Muscle of arm (tissue), 12 donors: ENCODE data around the gene MCM7. TPM values are rescaled to one million over a fixed set of nuclear protein-coding genes. Genes with fewer than 3 reads are reported as not detected.

Experiments
- DNase-seq: peaks from one replicate; pipeline ENCODE4 v3.0.0-alpha.2; 2013
- polyA plus RNA-seq, 12 donors: library from polyadenylated mRNA; unstranded; fragments of 120-200 nt; gene quantifications; one replicate each; pipeline ENCODE4 v1.2.1, GENCODE V29; 2013; ENCODE audit not compliant: insufficient read length in 12 of 12

Gene MCM7
- polyA plus RNA-seq, 12 donors: 55.3 to 95.5 (median 71.4) TPM; not detected in 1

- no peak for DNase-seq
Measured at GRCh38 chr7:100075418-100075817, 25.8 kb downstream of the MCM7 start.

DNA sequence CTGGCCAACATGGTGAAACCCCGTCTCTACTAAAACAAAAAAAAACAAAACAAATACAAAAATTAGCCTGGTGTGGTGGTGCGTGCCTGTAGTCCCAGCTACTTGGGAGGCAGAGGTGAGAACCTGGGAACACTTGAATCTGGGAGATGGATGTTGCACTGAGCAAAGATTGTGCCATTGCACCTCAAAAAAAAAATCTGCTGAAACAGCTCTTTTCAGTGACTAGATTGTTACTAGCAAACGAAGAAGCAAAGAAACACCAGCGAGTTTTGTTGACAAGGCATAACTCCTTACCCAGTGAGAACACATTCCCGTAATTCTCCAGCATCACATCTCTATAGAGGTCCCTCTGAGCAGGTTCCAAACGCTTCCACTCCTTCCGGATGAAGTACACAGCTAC lies 26.4 kb downstream of the MCM7 start:
- no peak for DNase-seq

DNA sequence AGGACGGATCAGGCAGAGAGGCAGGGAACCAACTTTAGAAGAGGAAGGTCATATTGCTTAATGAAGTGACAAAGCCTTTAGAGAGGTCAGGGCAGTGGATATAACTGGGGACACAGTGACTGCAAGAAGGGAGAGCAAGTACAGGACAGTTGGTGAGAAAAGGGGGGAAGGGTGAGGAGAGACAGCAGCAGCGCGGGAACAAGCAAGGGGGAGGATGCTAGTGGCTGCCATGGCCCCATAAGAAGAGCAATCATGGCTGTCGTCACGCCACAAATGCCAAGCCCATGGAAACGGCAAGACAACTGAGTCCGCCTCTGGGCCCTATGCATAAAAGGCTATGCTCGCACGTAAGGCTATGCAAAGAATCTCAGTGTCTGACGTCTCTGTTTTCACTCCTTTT lies 28.7 kb downstream of the MCM7 start:
- DNase-seq: no peak

DNA sequence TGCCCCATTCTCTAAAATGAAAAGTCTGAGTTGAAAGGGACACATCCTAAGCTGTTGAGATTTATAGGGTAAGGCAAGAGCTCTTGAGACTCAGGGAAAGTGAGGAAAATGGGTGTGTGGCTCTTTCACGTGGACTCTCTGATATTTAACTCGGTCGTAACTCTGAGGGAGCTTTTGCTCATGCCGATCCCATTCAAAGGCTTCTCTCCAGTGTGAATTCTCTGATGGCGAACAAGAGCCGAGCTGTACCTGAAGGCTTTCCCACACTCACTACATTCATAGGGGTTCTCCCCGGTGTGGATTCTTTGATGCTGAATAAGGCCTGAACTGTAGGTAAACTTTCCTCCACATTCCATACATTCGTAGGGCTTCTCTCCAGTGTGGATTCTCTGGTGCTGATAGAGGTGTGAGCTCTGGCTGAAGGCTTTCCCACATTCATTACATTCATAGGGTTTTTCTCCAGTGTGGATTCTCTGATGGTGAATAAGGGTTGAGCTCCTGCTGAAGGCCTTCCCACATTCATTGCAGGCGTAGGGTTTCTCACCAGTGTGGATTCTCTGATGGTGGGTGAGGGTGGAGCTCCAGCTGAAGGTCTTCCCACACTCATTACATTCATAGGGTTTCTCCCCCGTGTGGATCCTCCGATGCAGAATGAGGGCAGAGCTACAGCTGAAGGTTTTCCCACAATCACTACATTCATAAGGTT lies 30.0 kb downstream of the MCM7 start:
- no peak for DNase-seq

DNA sequence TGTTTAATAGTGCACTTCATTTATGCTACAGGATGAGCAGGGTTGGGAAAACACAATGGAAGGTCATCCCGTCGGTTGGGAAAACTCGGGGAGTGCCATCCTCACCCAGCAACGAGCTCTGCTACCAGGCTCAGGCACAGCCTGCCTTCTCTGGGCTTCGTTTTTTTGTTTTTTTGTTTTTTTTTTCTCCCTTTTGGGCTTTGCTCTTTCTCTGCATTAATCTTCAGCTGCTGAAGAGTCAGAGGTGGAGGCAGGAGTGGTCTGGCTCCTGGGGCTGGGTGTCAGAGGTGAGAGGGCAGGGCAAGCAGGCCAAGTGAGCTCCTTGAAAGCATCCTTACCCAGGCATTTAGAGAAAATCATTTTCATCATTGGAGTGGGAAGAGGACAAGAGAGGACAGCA lies 31.2 kb downstream of the MCM7 start:
- no peak for DNase-seq

DNA sequence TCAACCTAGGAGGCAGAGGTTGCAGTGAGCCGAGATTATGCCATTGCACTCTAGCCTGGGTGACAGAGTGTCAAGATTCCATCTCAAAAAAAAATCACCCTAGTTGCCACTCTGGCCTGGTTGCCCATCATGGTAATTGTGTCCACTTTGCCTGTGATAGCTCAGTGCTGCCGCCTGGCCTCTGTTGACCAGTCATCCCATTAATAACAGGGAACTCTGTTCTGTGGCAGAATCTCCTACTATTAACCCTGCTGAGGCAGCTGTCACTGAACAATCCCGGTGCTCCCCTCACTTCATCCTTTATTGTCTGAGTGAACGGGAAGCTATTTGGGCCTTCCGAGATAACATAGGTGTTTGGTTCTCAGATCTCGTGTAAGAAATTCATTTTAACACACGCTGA lies 34.2 kb downstream of the MCM7 start:
- DNase-seq: no peak

DNA sequence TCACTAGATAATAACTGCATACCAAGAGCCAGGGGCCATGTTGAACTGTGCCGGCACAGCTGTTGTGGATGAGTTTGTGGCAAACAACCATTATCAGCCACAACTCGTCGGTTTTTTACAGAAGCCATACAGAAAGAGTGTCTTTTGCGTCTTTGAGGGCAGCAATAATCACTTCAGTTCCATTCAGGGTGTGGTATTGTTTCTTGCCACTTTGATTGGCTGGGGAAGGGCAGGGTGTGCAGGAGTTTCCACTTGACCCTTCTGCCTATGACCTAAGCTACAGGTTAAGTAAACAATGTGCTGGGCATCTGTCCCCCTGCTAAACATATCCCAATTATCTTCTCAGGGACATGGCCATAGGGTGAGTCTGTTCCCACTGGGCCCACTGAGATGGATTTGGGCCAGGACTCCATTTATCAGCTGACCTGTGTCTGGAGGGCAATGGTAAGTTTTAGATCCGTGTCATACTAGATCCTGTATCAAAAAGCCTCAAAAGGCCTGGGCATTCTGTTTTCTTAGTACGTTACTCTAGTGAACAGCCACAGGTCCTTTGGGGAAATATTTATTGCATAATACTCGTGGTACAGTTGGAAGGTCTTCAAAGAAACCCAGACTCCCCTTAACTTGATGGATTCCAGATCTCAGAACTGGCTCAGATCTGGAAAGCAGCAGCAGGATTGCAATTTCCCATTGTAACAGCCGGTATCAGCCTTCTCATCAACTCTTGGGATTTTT lies 35.6 kb downstream of the MCM7 start:
- no peak for DNase-seq

- DNase-seq: no peak
Measured at GRCh38 chr7:100064162-100064561, 37.0 kb downstream of the MCM7 start.

GRCh38 chr7:100063376-100063775 lies 37.8 kb downstream of the MCM7 start:
- no peak for DNase-seq

GRCh38 chr7:100061518-100062193 lies 39.5 kb downstream of the MCM7 start:
- DNase-seq: no peak

DNA sequence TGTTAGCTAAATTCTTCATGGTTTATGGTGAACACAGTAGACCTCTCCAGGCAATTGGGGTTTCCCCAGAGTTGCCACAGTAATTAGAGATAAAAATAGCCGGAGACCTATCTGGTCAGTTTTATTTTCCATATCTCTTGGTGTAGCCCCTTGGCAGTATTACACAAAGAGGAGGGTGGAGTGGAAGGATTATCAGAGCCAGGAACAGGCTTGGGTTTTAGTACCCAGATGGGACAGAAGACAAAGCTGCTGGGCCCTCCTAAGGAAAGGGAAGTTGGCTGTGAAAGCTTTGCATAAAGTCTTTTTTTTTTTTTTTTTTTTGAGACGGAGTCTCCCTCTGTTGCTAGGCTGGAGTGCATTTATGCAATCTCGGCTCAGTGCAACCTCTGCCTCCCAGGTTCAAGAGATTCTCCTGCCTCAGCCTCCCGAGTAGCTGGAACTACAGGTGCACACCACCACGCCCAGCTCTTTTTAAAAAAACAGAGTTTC lies 41.9 kb downstream of the MCM7 start:
- DNase-seq: no peak

DNA sequence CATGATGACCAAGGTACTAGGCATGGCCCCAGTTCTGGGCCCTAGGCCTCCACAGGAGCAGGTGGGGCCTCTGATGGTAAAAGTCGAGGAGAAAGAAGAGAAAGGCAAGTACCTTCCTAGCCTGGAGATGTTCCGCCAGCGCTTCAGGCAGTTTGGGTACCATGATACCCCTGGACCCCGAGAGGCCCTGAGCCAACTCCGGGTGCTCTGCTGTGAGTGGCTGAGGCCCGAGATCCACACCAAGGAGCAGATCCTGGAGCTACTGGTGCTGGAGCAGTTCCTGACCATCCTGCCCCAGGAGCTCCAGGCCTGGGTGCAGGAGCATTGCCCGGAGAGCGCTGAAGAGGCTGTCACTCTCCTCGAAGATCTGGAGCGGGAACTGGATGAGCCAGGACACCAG lies 44.2 kb downstream of the MCM7 start:
- no peak for DNase-seq

DNA sequence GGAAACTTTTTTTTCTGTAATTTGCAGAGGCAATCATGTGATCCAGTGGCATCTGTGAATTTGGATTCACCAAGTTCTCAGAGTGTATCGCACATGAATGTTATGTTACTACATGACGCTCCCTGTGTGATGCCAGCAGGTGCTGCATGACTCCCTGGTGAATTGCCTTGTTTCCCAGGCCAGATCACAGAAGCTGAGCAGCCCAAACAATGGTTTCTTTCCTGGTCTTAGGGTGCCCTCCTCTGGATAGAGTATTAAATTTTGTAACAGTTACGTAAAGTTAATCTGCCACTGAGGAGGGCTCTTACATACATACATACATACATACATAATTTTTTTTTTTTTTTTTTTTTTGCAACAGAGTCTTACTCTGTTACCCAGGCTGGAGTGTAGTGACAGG lies 48.0 kb downstream of the MCM7 start:
- DNase-seq: peak; percentile 48

- DNase-seq: no peak
Measured at GRCh38 chr7:100051611-100052010, 49.6 kb downstream of the MCM7 start.

GRCh38 chr7:100049441-100050291 lies 51.5 kb downstream of the MCM7 start, which contains the start of gene ZSCAN21:
Gene ZSCAN21, plus strand, starts transcription at chr7:100049774. Its CDS starts 7,233 bp downstream, at chr7:100057007.
- peak; percentile 92 for DNase-seq

DNA sequence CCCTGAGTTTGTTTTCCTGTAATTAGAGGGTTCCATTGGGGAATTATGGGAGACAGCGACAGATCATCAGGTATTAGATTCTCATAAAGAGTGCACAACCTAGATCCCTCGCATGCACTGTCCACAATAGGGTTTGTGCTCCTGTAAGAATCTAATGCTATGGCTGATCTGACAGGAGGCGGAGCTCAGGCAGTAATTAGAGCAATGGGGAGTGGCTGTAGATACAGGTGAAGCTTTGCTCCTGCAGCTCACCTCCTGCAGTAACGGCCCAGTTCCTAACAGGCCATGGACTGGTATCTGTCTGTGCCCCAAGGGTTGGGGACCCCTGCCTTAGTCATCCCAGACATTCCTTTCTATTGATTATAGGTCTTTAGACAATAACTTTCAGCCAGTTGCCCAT lies 52.5 kb downstream of the MCM7 start:
- no peak for DNase-seq

- DNase-seq: no peak
Measured at GRCh38 chr7:100044718-100045117, 56.5 kb downstream of the MCM7 start.
